Esophagus (tissue), 2 donors: Measurements from ENCODE around the gene MFSD12. TPM values are rescaled to one million over a fixed set of nuclear protein-coding genes. Genes with fewer than 3 reads are reported as not detected.

Experiments
- H3K27ac ChIP-seq, 2 donors: one replicate each; pipeline ENCODE4 v1.5.1; 2013; ENCODE audit warnings: low read depth in 2 of 2, mild to moderate bottlenecking in 2 of 2, inconsistent platforms in 1 of 2, low read length in 1 of 2, moderate library complexity in 1 of 2
- H3K27me3 ChIP-seq, 2 donors: one replicate each; pipeline ENCODE4 v1.6.1; 2013; ENCODE audit warnings: low read length in 2 of 2, control low read depth in 1 of 2, mild to moderate bottlenecking in 1 of 2; ENCODE audit not compliant: insufficient read depth in 2 of 2, control insufficient read depth in 1 of 2
- H3K36me3 ChIP-seq, 2 donors: one replicate each; pipeline ENCODE4 v1.6.1; 2013; ENCODE audit warnings: low read length in 1 of 2; ENCODE audit not compliant: control insufficient read depth in 2 of 2, insufficient read depth in 2 of 2
- H3K4me1 ChIP-seq, 2 donors: one replicate each; pipeline ENCODE4 v1.6.1; 2013; ENCODE audit warnings: low read length in 1 of 2; ENCODE audit not compliant: control insufficient read depth in 2 of 2, insufficient read depth in 2 of 2
- H3K4me3 ChIP-seq, 2 donors: one replicate each; pipeline ENCODE4 v1.5.1; 2013; ENCODE audit warnings: low read length in 2 of 2, mild to moderate bottlenecking in 2 of 2, low read depth in 1 of 2, moderate library complexity in 1 of 2
- H3K9me3 ChIP-seq, 2 donors: one replicate each; pipeline ENCODE4 v1.6.1; 2013; ENCODE audit warnings: mild to moderate bottlenecking in 2 of 2, low read depth in 1 of 2, low read length in 1 of 2, moderate library complexity in 1 of 2; ENCODE audit not compliant: control insufficient read depth in 2 of 2, insufficient read depth in 1 of 2
- WGBS, 2 donors: extraction: QIAGEN DNeasy Blood & Tissue Kit; methylation state at CpG; one replicate each; pipeline ENCODE4 v1.1.7; 2013; 5-methylcytosine and 5-hydroxymethylcytosine counted together
- polyA plus RNA-seq, 2 donors: library from polyadenylated mRNA; stranded (reverse); fragments of 200-250 nt; gene quantifications; one replicate each; pipeline ENCODE4 v1.2.3, GENCODE V29; 2013
- donor health status: healthy with polysubstance abuse.
- donor health status: Bipolar disorder and iron deficiency.

Gene MFSD12
- polyA plus RNA-seq, 2 donors: 26.8 to 27.5 TPM

GRCh38 chr19:3519126-3519525 lies 38.3 kb downstream of the MFSD12 start:
- Histone ChIP-seq H3K4me3 (no peak overlapping the region), H3K36me3 (peaks cover 2 to 25% of the 10 kb centered on the region in 2 donors)
- WGBS, 2 donors: 81 to 84% methylated on average over 18 of the region's 18 CpGs

GRCh38 chr19:3518659-3519058 lies 38.7 kb downstream of the MFSD12 start:
- WGBS, 2 donors: 83 to 85% methylated on average over 2 of the region's 2 CpGs
- no peaks in the 10 kb centered on the region for H3K27me3 ChIP-seq
- H3K4me3 ChIP-seq: no peak overlapping the region
- H3K9me3 ChIP-seq: no peaks in the 10 kb centered on the region
- peaks cover 5 to 21% of the 10 kb centered on the region in 2 donors for H3K4me1 ChIP-seq
- H3K27ac ChIP-seq: no peak overlapping the region
- peaks cover 1 to 21% of the 10 kb centered on the region in 2 donors for H3K36me3 ChIP-seq

More at GRCh38 chr19:3519126-3519525, 38.3 kb downstream of the MFSD12 start:
- peaks cover 5 to 18% of the 10 kb centered on the region in 2 donors for H3K4me1 ChIP-seq
- no peak overlapping the region for H3K27ac ChIP-seq
- no peaks in the 10 kb centered on the region for H3K27me3 ChIP-seq
- no peaks in the 10 kb centered on the region for H3K9me3 ChIP-seq

- Histone ChIP-seq H3K27me3 (no peaks in the 10 kb centered on the region), H3K27ac (no peak overlapping the region), H3K4me1 (peaks cover 5 to 24% of the 10 kb centered on the region in 2 donors), H3K4me3 (no peak overlapping the region), H3K9me3 (no peaks in the 10 kb centered on the region), H3K36me3 (peaks cover 0 to 17% of the 10 kb centered on the region in 2 donors)
- WGBS, 2 donors: 81 to 83% methylated on average over 10 of the region's 10 CpGs
These were observed 39.1 kb downstream of the MFSD12 start for GRCh38 chr19:3518255-3518654.

- H3K36me3 ChIP-seq: peaks cover 0 to 14% of the 10 kb centered on the region in 2 donors
- no peaks in the 10 kb centered on the region for H3K9me3 ChIP-seq
- no peaks in the 10 kb centered on the region for H3K27me3 ChIP-seq
- WGBS, 2 donors: 77 to 96% methylated on average over 2 of the region's 2 CpGs
- no peak overlapping the region for H3K4me3 ChIP-seq
- peaks cover 5 to 26% of the 10 kb centered on the region in 2 donors for H3K4me1 ChIP-seq
- H3K27ac ChIP-seq: no peak overlapping the region
These were observed 39.7 kb downstream of the MFSD12 start for GRCh38 chr19:3517638-3518037.

GRCh38 chr19:3516675-3517207 lies 40.6 kb downstream of the MFSD12 start:
- 43 to 49% methylated on average over 15 of the region's 15 CpGs for WGBS, 2 donors
- H3K27ac ChIP-seq: no peak overlapping the region
- no peak overlapping the region for H3K4me3 ChIP-seq
- H3K4me1 ChIP-seq: peaks cover 5 to 23% of the 10 kb centered on the region in 2 donors
- no peaks in the 10 kb centered on the region for H3K27me3 ChIP-seq
- peaks cover 0 to 8% of the 10 kb centered on the region in 2 donors for H3K36me3 ChIP-seq
- H3K9me3 ChIP-seq: no peaks in the 10 kb centered on the region

- Histone ChIP-seq H3K36me3 (peaks cover 0 to 8% of the 10 kb centered on the region in 2 donors), H3K27me3 (no peaks in the 10 kb centered on the region), H3K9me3 (no peaks in the 10 kb centered on the region), H3K27ac (no peak overlapping the region), H3K4me3 (no peak overlapping the region), H3K4me1 (peaks cover 5 to 23% of the 10 kb centered on the region in 2 donors)
- 57 to 70% methylated on average over 15 of the region's 15 CpGs for whole genome bisulfite sequencing, 2 donors
These were observed 41.4 kb downstream of the MFSD12 start for GRCh38 chr19:3515891-3516422.

GRCh38 chr19:3514930-3515329 lies 42.5 kb downstream of the MFSD12 start:
- H3K27me3 ChIP-seq: no peaks in the 10 kb centered on the region
- peaks cover 0 to 9% of the 10 kb centered on the region in 2 donors for H3K36me3 ChIP-seq
- no peak overlapping the region for H3K27ac ChIP-seq
- WGBS, 2 donors: 86 to 87% methylated on average over 12 of the region's 12 CpGs
- no peak overlapping the region for H3K4me3 ChIP-seq
- peaks cover under 1 to 17% of the 10 kb centered on the region in 2 donors for H3K4me1 ChIP-seq
- no peaks in the 10 kb centered on the region for H3K9me3 ChIP-seq

- H3K4me1 ChIP-seq: peaks cover 5 to 27% of the 10 kb centered on the region in 2 donors
- H3K27me3 ChIP-seq: no peaks in the 10 kb centered on the region
- H3K27ac ChIP-seq: peak overlapping the region in 1 of 2 donors; percentile 34
- no peak overlapping the region for H3K4me3 ChIP-seq
- H3K36me3 ChIP-seq: peaks cover 4 to 15% of the 10 kb centered on the region in 2 donors
- 76 to 81% methylated on average over 23 of the region's 23 CpGs for WGBS, 2 donors
- H3K9me3 ChIP-seq: no peaks in the 10 kb centered on the region
These were observed 43.9 kb downstream of the MFSD12 start for GRCh38 chr19:3513229-3514140.

GRCh38 chr19:3512562-3513228 lies 44.7 kb downstream of the MFSD12 start:
- Histone ChIP-seq H3K27ac (no peak overlapping the region), H3K4me3 (no peak overlapping the region), H3K36me3 (peaks cover 4 to 15% of the 10 kb centered on the region in 2 donors), H3K27me3 (no peaks in the 10 kb centered on the region), H3K9me3 (no peaks in the 10 kb centered on the region), H3K4me1 (peaks cover 6 to 28% of the 10 kb centered on the region in 2 donors)
- 89 to 90% methylated on average over 17 of the region's 17 CpGs for WGBS, 2 donors
